Adrenal gland (tissue), 5 donors: Measurements from ENCODE around the gene LYSMD1.

ENCODE experiments used
- CTCF ChIP-seq, 6 experiments: fragments of 450-650 bp in 4 of 6; fragments of 200-600 bp in 2 of 6; sonication (generic) in 1 of 6; IDR thresholded peaks; 1 replicate in 5 of 6; 2 replicates in 1 of 6; pipeline versions ENCODE4 v1.5.1 to v1.8.0; 2016 to 2021; ENCODE audit warnings: antibody characterized with exemption in 6 of 6, mild to moderate bottlenecking in 2 of 6, moderate library complexity in 1 of 6
- POLR2A ChIP-seq, 2 donors: fragments of 450-650 bp; IDR thresholded peaks; one replicate each; pipeline ENCODE4 v1.6.1; 2017; ENCODE audit warnings: antibody characterized with exemption in 2 of 2, mild to moderate bottlenecking in 2 of 2, moderate library complexity in 1 of 2
- donor health status: DM: no; HTN: no; CAD: no.

GRCh38 chr1:151142411-151143056, 23.2 kb downstream of the LYSMD1 start:
- no peak for TF ChIP-seq POLR2A (IDR thresholded peaks at IDR 0.05)
- no peak for TF ChIP-seq CTCF (IDR thresholded peaks at IDR 0.05)
